GM12801 (cell line): Measurements from ENCODE around the gene KRT34.

Experiments used
- CTCF ChIP-seq: IDR thresholded peaks from one replicate; pipeline ENCODE4 v1.5.1; 2011; ENCODE audit warnings: control low read depth; ENCODE audit not compliant: insufficient read length; ENCODE audit errors: extremely low read depth

Gene KRT34

GRCh38 chr17:41402161-41402560 is 20.1 kb upstream of the KRT34 start:
- TF ChIP-seq CTCF, result no peak

- no peak for TF ChIP-seq CTCF
Measured at GRCh38 chr17:41396996-41397660, 15.0 kb upstream of the KRT34 start, which contains the start of gene KRT31. KRT31 (minus strand) TSS chr17:41397608; CDS start chr17:41397539, 69 bp downstream.

- no peak for TF ChIP-seq CTCF
Measured at GRCh38 chr17:41396340-41396739, 14.2 kb upstream of the KRT34 start.

- TF ChIP-seq CTCF, result no peak
Measured at GRCh38 chr17:41395611-41396010, 13.5 kb upstream of the KRT34 start.

- TF ChIP-seq CTCF, result no peak
Measured at GRCh38 chr17:41394254-41394996, 12.3 kb upstream of the KRT34 start.

- no peak for TF ChIP-seq CTCF
Measured at GRCh38 chr17:41393826-41394225, 11.7 kb upstream of the KRT34 start.

- no peak for TF ChIP-seq CTCF
Measured at GRCh38 chr17:41393294-41393693, 11.2 kb upstream of the KRT34 start.
